Measurements from ENCODE around the gene CCAR1. TPM values are rescaled to one million over a fixed set of nuclear protein-coding genes. Genes with fewer than 3 reads are reported as not detected.
"Not testable (repeated sequence)": the region's sequence is repeated elsewhere in the genome, so short reads cannot be mapped to it uniquely, and the experiment has no call there.

Gene CCAR1
- total and polyA plus RNA-seq, 2 donors (not counting 1 experiment from before 2014, with no cell fraction given), result 26.3 to 101 TPM

- POLR2A ChIA-PET; H3K27me3 ChIP-seq (replicated peaks in 1 of 4; ENCODE audit: control extremely low read depth in 1 of 4, control insufficient read depth in 3 of 4, insufficient read depth in 4 of 4, low read length in 3 of 4); H3K9me3 ChIP-seq (ENCODE audit: control extremely low read depth in 1 of 3, control insufficient read depth in 2 of 3, insufficient read depth in 1 of 3, low read length in 2 of 3); H3K79me2 ChIP-seq (ENCODE audit: control insufficient read depth, insufficient read depth, low read length); DNase-seq; H4K20me1 ChIP-seq (ENCODE audit: control insufficient read depth, insufficient read depth, low read length, poor library complexity, severe bottlenecking); H3K4me1 ChIP-seq (ENCODE audit: control insufficient read depth in 2 of 2, insufficient read depth in 2 of 2, low read length in 2 of 2); H3K9ac ChIP-seq (ENCODE audit: low read length); H3K4me1 Mint-ChIP-seq; H3K9me3 Mint-ChIP-seq (ENCODE audit: insufficient read depth); H3K27ac Mint-ChIP-seq; H3K27ac ChIP-seq (ENCODE audit: low read length in 2 of 2); H2AFZ ChIP-seq (ENCODE audit: insufficient read depth, low read depth, low read length, poor library complexity, severe bottlenecking); ATAC-seq (ENCODE audit: low read depth); H3K27me3 Mint-ChIP-seq; H3K36me3 ChIP-seq (replicated peaks in 1 of 2; ENCODE audit: control extremely low read depth in 1 of 2, control insufficient read depth in 1 of 2, extremely low read depth in 1 of 2, insufficient read depth in 2 of 2, low read length in 1 of 2); H3K4me2 ChIP-seq (replicated peaks; ENCODE audit: low read depth, low read length, poor library complexity, severe bottlenecking); H3K4me3 Mint-ChIP-seq; H3K4me3 ChIP-seq (ENCODE audit: control extremely low read depth in 1 of 5, extremely low read depth in 1 of 5, insufficient read depth in 1 of 5, low read depth in 2 of 5, low read length in 4 of 5); CTCF ChIA-PET: not testable (repeated sequence)
- 96% methylated on average over 2 of the region's 2 CpGs for WGBS (ENCODE audit: insufficient coverage)
- intact Hi-C loops (cut with micrococcal nuclease), result loop anchor here (10.0 kb wide), 1 partner anchor 82 kb away; the partner anchor contains the start of gene DDX50
Observed at GRCh38 chr10:68822626-68823025, 101.6 kb downstream of the CCAR1 start.

GRCh38 chr10:68826764-68827591, 105.9 kb downstream of the CCAR1 start, which contains the start of gene STOX1:
STOX1 (plus strand) TSS chr10:68827531; CDS start chr10:68827624, 93 bp downstream.
- DNase-seq, result peak; percentile 74
- Histone ChIP-seq H3K27me3 (replicated peaks in 1 of 4; ENCODE audit: control extremely low read depth in 1 of 4, control insufficient read depth in 3 of 4, insufficient read depth in 4 of 4, low read length in 3 of 4) (peaks cover 0 to 16% (median 0%) of the 10 kb centered on the region in 4 experiments), H3K4me3 (ENCODE audit: control extremely low read depth in 1 of 5, extremely low read depth in 1 of 5, insufficient read depth in 1 of 5, low read depth in 2 of 5, low read length in 4 of 5) (peak within 1 kb of the TSS; percentile 40 to 66 (median 61)), H3K36me3 (replicated peaks in 1 of 2; ENCODE audit: control extremely low read depth in 1 of 2, control insufficient read depth in 1 of 2, extremely low read depth in 1 of 2, insufficient read depth in 2 of 2, low read length in 1 of 2) (no peaks in the 10 kb centered on the region), H3K27ac (ENCODE audit: low read length in 2 of 2) (peak within 1 kb of the TSS in 1 of 2 donors; percentile 40), H4K20me1 (ENCODE audit: control insufficient read depth, insufficient read depth, low read length, poor library complexity, severe bottlenecking) (no peaks in the 10 kb centered on the region), H3K4me2 (replicated peaks; ENCODE audit: low read depth, low read length, poor library complexity, severe bottlenecking) (peak within 1 kb of the TSS; percentile 95), H3K4me1 (ENCODE audit: control insufficient read depth in 2 of 2, insufficient read depth in 2 of 2, low read length in 2 of 2) (peaks cover 3 to 7% of the 10 kb centered on the region in 2 donors), H2AFZ (ENCODE audit: insufficient read depth, low read depth, low read length, poor library complexity, severe bottlenecking) (peak within 1 kb of the TSS; percentile 96), H3K79me2 (ENCODE audit: control insufficient read depth, insufficient read depth, low read length) (no peaks in the 10 kb centered on the region), H3K9me3 (ENCODE audit: control extremely low read depth in 1 of 3, control insufficient read depth in 2 of 3, insufficient read depth in 1 of 3, low read length in 2 of 3) (no peaks in the 10 kb centered on the region), H3K9ac (ENCODE audit: low read length) (peak within 1 kb of the TSS; percentile 76)
- Mint-ChIP-seq H3K27ac (no peak within 1 kb of the TSS), H3K4me3 (peak within 1 kb of the TSS; percentile 83), H3K9me3 (ENCODE audit: insufficient read depth) (no peaks in the 10 kb centered on the region), H3K4me1 (peaks cover 5% of the 10 kb centered on the region), H3K27me3 (peaks cover 6% of the 10 kb centered on the region)
- TF ChIP-seq CTCF (IDR thresholded peaks at IDR 0.05) (no peak), EZH2 (IDR thresholded peaks at IDR 0.05; ENCODE audit: borderline replicate concordance, insufficient read depth, low read depth, low read length, poor library complexity, severe bottlenecking) (no peak)
- ChIA-PET POLR2A (no interaction called here), CTCF (no interaction called here)
- intact Hi-C loops (cut with micrococcal nuclease), result loop anchor here (2.0 to 10.0 kb wide), 2 partner anchors 78 to 106 kb away; partner anchors contain the start of genes CCAR1 and DDX50
- 7% methylated on average over 63 of the region's 63 CpGs for WGBS (ENCODE audit: insufficient coverage)
- peak; percentile 70 for ATAC-seq (ENCODE audit: low read depth)

- H3K9me3 ChIP-seq (ENCODE audit: control extremely low read depth in 1 of 3, control insufficient read depth in 2 of 3, insufficient read depth in 1 of 3, low read length in 2 of 3); H3K79me2 ChIP-seq (ENCODE audit: control insufficient read depth, insufficient read depth, low read length); H3K4me1 Mint-ChIP-seq; DNase-seq; CTCF ChIA-PET; H3K36me3 ChIP-seq (replicated peaks in 1 of 2; ENCODE audit: control extremely low read depth in 1 of 2, control insufficient read depth in 1 of 2, extremely low read depth in 1 of 2, insufficient read depth in 2 of 2, low read length in 1 of 2); H3K27ac Mint-ChIP-seq; H4K20me1 ChIP-seq (ENCODE audit: control insufficient read depth, insufficient read depth, low read length, poor library complexity, severe bottlenecking); H3K4me3 Mint-ChIP-seq; H3K9me3 Mint-ChIP-seq (ENCODE audit: insufficient read depth); H3K27ac ChIP-seq (ENCODE audit: low read length in 2 of 2); H3K4me1 ChIP-seq (ENCODE audit: control insufficient read depth in 2 of 2, insufficient read depth in 2 of 2, low read length in 2 of 2); POLR2A ChIA-PET; H3K27me3 Mint-ChIP-seq: not testable (repeated sequence)
- H3K27me3 ChIP-seq (replicated peaks in 1 of 4; ENCODE audit: control extremely low read depth in 1 of 4, control insufficient read depth in 3 of 4, insufficient read depth in 4 of 4, low read length in 3 of 4), result peaks cover 0 to 14% (median 0%) of the 10 kb centered on the region in 4 experiments
- intact Hi-C loops (cut with micrococcal nuclease), result loop anchor here (2.0 to 10.0 kb wide), 2 partner anchors 77 to 107 kb away; partner anchors contain the start of genes CCAR1 and DDX50
- ATAC-seq (ENCODE audit: low read depth), result peak; percentile 56
- 0% methylated on average over 1 of the region's 58 CpGs for WGBS (ENCODE audit: insufficient coverage)
- H3K4me3 ChIP-seq (ENCODE audit: control extremely low read depth in 1 of 5, extremely low read depth in 1 of 5, insufficient read depth in 1 of 5, low read depth in 2 of 5, low read length in 4 of 5), result peak overlapping the region in 1 of 5 experiments; percentile 66
- peak overlapping the region; percentile 95 for H3K4me2 ChIP-seq (replicated peaks; ENCODE audit: low read depth, low read length, poor library complexity, severe bottlenecking)
- H2AFZ ChIP-seq (ENCODE audit: insufficient read depth, low read depth, low read length, poor library complexity, severe bottlenecking), result peak overlapping the region; percentile 96
- H3K9ac ChIP-seq (ENCODE audit: low read length), result peak overlapping the region; percentile 76
Observed at GRCh38 chr10:68827592-68827959, 106.5 kb downstream of the CCAR1 start.
